Measurements from ENCODE around the gene ZNF598.

GRCh38 chr16:1980030-1980769, 29.4 kb downstream of the ZNF598 start:
- TF ChIP-seq PATZ1 (tag by site-specific recombination; IDR thresholded peaks at IDR 0.05) = no peak
- TF ChIP-seq REPIN1 (tag by site-specific recombination; IDR thresholded peaks at IDR 0.05; ENCODE audit: low read depth) = no peak
- TF ChIP-seq ZNF362 (tag by site-specific recombination; IDR thresholded peaks at IDR 0.05) = no peak
- TF ChIP-seq CTCF (tag by site-specific recombination; IDR thresholded peaks at IDR 0.05) = no peak
- TF ChIP-seq SCRT1 (tag by site-specific recombination; IDR thresholded peaks at IDR 0.05; ENCODE audit: borderline replicate concordance) = no peak
- no peak for TF ChIP-seq ZNF416 (tag by site-specific recombination; IDR thresholded peaks at IDR 0.05)
- TF ChIP-seq REST (tag by site-specific recombination; IDR thresholded peaks at IDR 0.05) = no peak
- TF ChIP-seq ZBTB7A (tag by site-specific recombination; IDR thresholded peaks at IDR 0.05; ENCODE audit: low read depth) = no peak
- TF ChIP-seq ZNF23 (tag by site-specific recombination; IDR thresholded peaks at IDR 0.05; ENCODE audit: borderline replicate concordance) = no peak
- no peak for TF ChIP-seq ZNF311 (tag by site-specific recombination; IDR thresholded peaks at IDR 0.05; ENCODE audit: borderline replicate concordance)
- no peak for TF ChIP-seq ZNF660 (tag by site-specific recombination; IDR thresholded peaks at IDR 0.05)
- no peak for TF ChIP-seq ZNF501 (tag by site-specific recombination; IDR thresholded peaks at IDR 0.05)
